ENCODE results near the gene PRMT7. TPM values are rescaled to one million over a fixed set of nuclear protein-coding genes. Genes with fewer than 3 reads are reported as not detected.

Gene PRMT7
- total RNA-seq, 4 donors from 2014 or later: 22.3 to 56.7 (median 35.8) TPM

DNA sequence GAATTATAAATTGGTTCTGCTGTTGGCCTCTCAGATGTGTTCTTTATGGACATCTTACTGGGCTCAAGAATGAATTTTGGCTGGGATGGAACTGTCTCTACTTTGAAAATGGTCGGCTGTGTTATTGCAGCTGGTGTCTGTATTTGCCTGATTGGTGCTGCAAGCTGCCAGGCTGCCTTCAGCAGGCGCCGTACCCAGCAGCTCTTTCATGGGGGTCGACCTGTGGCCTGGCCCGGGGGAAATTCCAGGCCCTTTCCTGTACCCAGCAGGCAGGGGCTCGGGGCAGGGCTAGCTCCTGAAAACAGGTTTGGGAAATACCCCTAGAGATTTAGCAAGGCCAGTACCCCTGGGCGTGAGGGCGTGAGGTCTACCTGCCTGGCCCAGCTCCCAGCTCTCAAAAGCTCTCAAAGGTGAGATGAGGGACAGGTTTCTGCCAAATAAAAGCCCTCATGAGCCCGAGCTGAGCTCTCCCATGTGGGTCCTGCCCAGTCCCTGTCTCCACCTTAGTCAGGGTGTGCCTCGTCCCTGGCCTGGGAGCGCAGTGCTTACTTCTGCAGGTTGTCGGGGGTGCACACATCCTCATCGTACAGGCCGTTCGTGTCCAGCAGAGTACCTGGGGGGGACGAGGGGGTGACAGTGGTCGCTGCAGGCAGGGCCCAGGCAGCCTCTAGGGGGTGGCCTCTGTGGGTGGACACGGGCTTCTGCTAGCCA, 52.3 kb downstream of the PRMT7 start:
- TF ChIP-seq, protein P1, sequence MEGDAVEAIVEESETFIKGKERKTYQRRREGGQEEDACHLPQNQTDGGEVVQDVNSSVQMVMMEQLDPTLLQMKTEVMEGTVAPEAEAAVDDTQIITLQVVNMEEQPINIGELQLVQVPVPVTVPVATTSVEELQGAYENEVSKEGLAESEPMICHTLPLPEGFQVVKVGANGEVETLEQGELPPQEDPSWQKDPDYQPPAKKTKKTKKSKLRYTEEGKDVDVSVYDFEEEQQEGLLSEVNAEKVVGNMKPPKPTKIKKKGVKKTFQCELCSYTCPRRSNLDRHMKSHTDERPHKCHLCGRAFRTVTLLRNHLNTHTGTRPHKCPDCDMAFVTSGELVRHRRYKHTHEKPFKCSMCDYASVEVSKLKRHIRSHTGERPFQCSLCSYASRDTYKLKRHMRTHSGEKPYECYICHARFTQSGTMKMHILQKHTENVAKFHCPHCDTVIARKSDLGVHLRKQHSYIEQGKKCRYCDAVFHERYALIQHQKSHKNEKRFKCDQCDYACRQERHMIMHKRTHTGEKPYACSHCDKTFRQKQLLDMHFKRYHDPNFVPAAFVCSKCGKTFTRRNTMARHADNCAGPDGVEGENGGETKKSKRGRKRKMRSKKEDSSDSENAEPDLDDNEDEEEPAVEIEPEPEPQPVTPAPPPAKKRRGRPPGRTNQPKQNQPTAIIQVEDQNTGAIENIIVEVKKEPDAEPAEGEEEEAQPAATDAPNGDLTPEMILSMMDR (IDR thresholded peaks at IDR 0.05): no peak
- DNase-seq (ENCODE audit: low spot score): no peak
- no peak for ATAC-seq (ENCODE audit: low FRiP score)

DNA sequence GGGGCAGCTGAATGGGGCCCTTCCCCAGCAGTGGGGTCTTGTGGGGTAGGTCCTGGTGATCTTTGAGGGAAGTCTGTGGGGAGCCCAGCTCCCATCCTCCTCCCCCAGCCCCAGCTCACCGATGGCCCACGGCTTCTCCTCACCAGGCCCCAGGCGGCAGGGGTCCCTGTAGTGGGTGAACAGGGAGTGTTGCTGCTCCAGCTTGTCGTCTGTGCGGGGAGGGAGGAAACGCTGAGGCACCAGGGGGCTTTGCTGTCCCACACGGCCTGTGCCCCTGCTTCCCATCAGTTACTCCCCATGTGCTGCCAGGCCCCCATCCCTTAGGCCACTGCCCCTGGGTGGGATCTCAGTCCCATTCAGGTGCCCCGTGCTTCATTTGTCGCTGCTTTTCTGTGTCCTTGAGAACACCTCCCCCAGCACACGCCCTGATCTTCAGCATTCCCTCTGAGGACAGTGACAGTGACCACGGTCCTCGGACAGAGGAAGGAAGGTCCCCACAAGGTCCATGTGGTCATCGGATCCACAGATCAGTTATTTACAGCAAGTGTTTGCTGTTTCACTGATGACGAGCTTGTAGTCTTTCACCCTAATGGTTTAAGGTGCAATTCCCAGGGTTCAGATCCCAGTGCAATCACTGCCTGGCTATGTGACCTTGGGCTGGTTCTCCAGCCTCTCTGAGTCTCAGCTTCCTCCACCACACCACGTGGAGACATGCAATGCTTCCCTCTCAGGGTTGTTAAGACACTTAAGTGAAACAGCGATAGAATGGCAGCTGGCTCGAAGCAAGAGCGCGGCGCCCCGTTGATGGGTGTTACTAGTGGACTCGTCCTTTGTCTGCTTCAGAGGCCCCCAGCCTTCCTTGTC, 53.1 kb downstream of the PRMT7 start:
- DNase-seq (ENCODE audit: low spot score): no peak
- no peak for ATAC-seq (ENCODE audit: low FRiP score)
- TF ChIP-seq, protein P1 (IDR thresholded peaks at IDR 0.05): no peak

DNA sequence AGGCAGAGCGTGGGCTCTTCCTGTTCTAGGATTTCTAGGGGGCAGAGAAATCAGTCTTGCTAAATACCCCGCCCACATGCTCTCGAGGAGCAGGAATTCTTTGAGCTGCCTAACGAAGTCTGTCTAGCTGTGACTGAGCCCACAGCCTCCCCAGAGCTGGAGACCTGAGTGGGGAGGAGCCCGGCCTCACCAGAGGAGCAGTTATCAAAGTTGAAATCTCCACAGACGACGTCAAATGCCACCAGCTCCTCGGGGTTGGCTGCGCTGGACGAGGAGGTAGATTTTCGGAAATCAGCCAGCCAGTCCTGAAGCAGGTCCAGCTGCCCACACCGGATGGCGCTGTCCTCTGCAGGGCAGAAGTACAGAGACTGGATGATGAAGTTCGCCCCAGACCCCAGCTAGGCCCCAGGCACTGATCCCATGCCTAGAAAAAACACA, 53.8 kb downstream of the PRMT7 start:
- ATAC-seq (ENCODE audit: low FRiP score): no peak
- TF ChIP-seq, protein P1 (IDR thresholded peaks at IDR 0.05): no peak

DNA sequence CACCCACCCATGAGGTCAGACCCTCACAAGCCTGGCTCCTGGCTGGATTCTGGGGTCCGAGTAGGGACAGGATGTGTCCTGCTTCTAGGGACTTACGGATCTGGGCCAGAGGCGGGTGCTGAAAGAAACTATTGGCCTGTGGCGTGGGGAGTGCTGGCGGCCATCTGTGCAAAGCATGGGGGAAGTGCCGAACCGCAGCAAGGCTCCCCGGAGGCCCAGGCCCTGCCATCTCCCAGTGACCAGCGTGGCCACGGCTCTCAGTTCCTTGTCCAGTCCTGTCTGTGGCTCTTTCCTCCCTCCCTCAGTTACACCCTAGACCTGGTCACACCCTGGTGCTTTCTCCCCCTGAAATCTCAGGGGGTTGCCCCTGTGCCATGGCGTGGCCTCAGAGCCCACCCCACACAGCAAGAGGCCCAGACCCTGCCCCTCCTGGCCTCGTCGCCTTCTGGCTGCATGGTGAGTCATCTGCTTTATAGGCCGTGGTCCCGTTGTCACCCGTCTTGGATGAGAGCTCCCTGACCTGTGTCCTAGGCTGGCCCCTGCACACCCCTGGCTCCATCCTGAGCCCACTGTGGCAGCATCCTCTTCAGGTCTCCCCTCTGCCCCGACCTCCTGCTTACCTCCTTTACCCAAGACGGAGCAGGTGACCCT, 54.5 kb downstream of the PRMT7 start:
- no peak for DNase-seq (ENCODE audit: low spot score)
- no peak for ATAC-seq (ENCODE audit: low FRiP score)
- TF ChIP-seq, protein P1 (IDR thresholded peaks at IDR 0.05): no peak

More for the DNA sequence above, 53.8 kb downstream of the PRMT7 start:
- no peak for DNase-seq (ENCODE audit: low spot score)

DNA sequence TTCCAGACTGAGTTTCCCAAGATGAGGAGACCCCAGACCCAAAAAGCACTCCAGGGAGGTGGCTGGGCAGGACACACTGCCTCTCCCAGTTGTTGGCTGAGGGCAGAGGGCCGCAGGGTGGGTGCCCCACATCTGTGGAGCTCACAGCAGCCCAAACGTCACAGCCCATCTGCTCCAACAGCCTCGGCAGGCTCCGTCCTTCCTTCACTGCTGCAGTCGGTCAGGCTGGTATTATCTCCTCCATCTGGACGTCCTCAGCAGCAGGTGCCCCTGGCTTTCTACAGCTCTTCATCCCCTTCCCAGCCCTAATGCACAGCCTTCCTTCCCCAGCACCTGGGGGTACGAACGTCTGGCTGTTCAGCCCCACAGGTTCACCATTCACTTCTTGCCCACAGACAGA, 55.2 kb downstream of the PRMT7 start:
- ATAC-seq (ENCODE audit: low FRiP score): no peak
- TF ChIP-seq, protein P1 (IDR thresholded peaks at IDR 0.05): no peak
- no peak for DNase-seq (ENCODE audit: low spot score)

DNA sequence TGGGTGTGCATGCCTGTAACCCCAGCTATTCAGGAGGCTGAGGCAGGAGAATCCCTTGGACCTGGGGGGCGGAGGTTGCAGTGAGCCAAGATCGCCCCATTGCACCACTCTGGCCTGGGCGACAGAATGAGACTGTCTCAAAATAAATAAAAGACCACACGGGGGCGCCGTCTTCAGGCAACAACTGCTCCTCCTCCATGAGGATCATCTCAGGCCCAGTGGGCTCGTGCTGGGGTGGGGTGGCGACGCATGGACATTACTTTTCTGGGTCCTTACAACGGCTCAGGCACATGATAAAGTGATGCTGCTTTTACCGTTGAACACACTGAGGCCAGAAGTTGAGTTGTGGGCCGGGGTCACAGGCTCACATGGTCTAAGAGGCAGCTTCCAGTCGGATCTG, 56.2 kb downstream of the PRMT7 start:
- ATAC-seq (ENCODE audit: low FRiP score) (no peak), DNase-seq (ENCODE audit: low spot score) (peak; percentile 48)
- TF ChIP-seq, protein P1 (IDR thresholded peaks at IDR 0.05): no peak
